ENCODE data around the gene GET3. TPM values are rescaled to one million over a fixed set of nuclear protein-coding genes. Genes with fewer than 3 reads are reported as not detected.
A peak's percentile ranks its signal among the peaks of the same experiment; 100 is the strongest.

The GET3 gene
- total and polyA plus RNA-seq, 2 of the 13 experiments (the other 11 are each of a cell fraction or from before 2014, with no cell fraction given) = 57.7 to 59.4 TPM

GRCh38 chr19:12789904-12790619 lies 52.8 kb downstream of the GET3 start (continued):
- TF ChIP-seq NFAT5 (CRISPR knock-in tag; IDR thresholded peaks at IDR 0.05) (no peak), KLF9 (CRISPR knock-in tag; IDR thresholded peaks at IDR 0.05; ENCODE audit: low read depth) (no peak), ZNF614 (CRISPR knock-in tag; IDR thresholded peaks at IDR 0.05; ENCODE audit: borderline replicate concordance) (0 out of 2 replicates have a peak, but pooled peaks have one; percentile 30), DMAP1 (CRISPR knock-in tag; IDR thresholded peaks at IDR 0.05) (0 out of 2 replicates have a peak, but pooled peaks have one; percentile 16), ZNF598 (CRISPR knock-in tag; IDR thresholded peaks at IDR 0.05; ENCODE audit: borderline replicate concordance) (no peak), PBX2 (CRISPR knock-in tag; IDR thresholded peaks at IDR 0.05) (no peak), CERS6 (CRISPR knock-in tag; IDR thresholded peaks at IDR 0.05) (no peak), ZNF691 (CRISPR knock-in tag; IDR thresholded peaks at IDR 0.05; ENCODE audit: borderline replicate concordance, low read depth) (0 out of 2 replicates have a peak, but pooled peaks have one; percentile 23), GMEB2 (CRISPR knock-in tag; IDR thresholded peaks at IDR 0.05; ENCODE audit: low read depth) (no peak), REL (CRISPR knock-in tag; conservative IDR thresholded peaks at IDR 0.05) (no peak), ZMYM4 (CRISPR knock-in tag; IDR thresholded peaks at IDR 0.05) (no peak), ZNF275 (CRISPR knock-in tag; IDR thresholded peaks at IDR 0.05; ENCODE audit: borderline replicate concordance) (no peak), ZFYVE20 (CRISPR knock-in tag; IDR thresholded peaks at IDR 0.05; ENCODE audit: borderline replicate concordance, low read depth) (0 out of 2 replicates have a peak, but pooled peaks have one; percentile 37), PREB (CRISPR knock-in tag; IDR thresholded peaks at IDR 0.05) (no peak), CREB1 (IDR thresholded peaks at IDR 0.05) (no peak), CREB1 (CRISPR knock-in tag; IDR thresholded peaks at IDR 0.05) (no peak), EED (CRISPR knock-in tag; IDR thresholded peaks at IDR 0.05) (no peak)

Measured in HepG2 (cell line).